Frontal cortex (tissue), 4 donors: Measurements from ENCODE around the gene PCTP. TPM values are rescaled to one million over a fixed set of nuclear protein-coding genes. Genes with fewer than 3 reads are reported as not detected.

Experiments used
- DNase-seq, 2 donors: peaks; one replicate each; pipeline ENCODE4 v3.0.0; 2012; ENCODE audit warnings: low spot score in 2 of 2
- FAIRE-seq: peaks from 2 replicates; lab custom pipeline; 2012; peaks lifted over from hg19 to GRCh38; lab: Jason Lieb, UNC
- total RNA-seq: library from RNA; depleted of rRNA; stranded (reverse); fragments of >200 nt; gene quantifications from one replicate; pipeline ENCODE4 v1.2.3, GENCODE V29; 2014
- donor health status: control.
- donor health status: control.
- donor health status: control.

PCTP gene
- 4.9 TPM for total RNA-seq

- DNase-seq (peak; percentile 73 to 88), FAIRE-seq (no peak)
These were observed at the start of gene PCTP for GRCh38 chr17:55750750-55751657. Gene PCTP, plus strand, starts transcription at chr17:55751051. Its CDS starts 53 bp downstream, at chr17:55751104.

- FAIRE-seq (no peak), DNase-seq (no peak)
These were observed 48.7 kb upstream of the PCTP start for GRCh38 chr17:55702150-55702549.

GRCh38 chr17:55704401-55704800 is 46.5 kb upstream of the PCTP start:
- no peak for FAIRE-seq
- no peak for DNase-seq

GRCh38 chr17:55705847-55706246 is 45.0 kb upstream of the PCTP start:
- no peak for DNase-seq
- FAIRE-seq, result no peak

- DNase-seq (no peak), FAIRE-seq (no peak)
These were observed 43.8 kb upstream of the PCTP start for GRCh38 chr17:55706808-55707773.

- no peak for FAIRE-seq
- no peak for DNase-seq
These were observed 42.5 kb upstream of the PCTP start for GRCh38 chr17:55708175-55708974.

GRCh38 chr17:55709440-55709839 is 41.4 kb upstream of the PCTP start:
- DNase-seq, result no peak
- no peak for FAIRE-seq

GRCh38 chr17:55709984-55710383 is 40.9 kb upstream of the PCTP start:
- FAIRE-seq, result no peak

GRCh38 chr17:55710410-55710809 is 40.4 kb upstream of the PCTP start:
- no peak for FAIRE-seq
- DNase-seq, result no peak

More at GRCh38 chr17:55709984-55710383, 40.9 kb upstream of the PCTP start:
- no peak for DNase-seq

GRCh38 chr17:55710829-55711496 is 39.9 kb upstream of the PCTP start:
- no peak for DNase-seq
- no peak for FAIRE-seq

GRCh38 chr17:55717432-55717831 is 33.4 kb upstream of the PCTP start:
- no peak for FAIRE-seq
- no peak for DNase-seq

GRCh38 chr17:55717898-55718735 is 32.7 kb upstream of the PCTP start:
- FAIRE-seq (no peak), DNase-seq (peak in 1 of 2 donors; percentile 17)

GRCh38 chr17:55720919-55721836 is 29.7 kb upstream of the PCTP start:
- no peak for DNase-seq
- no peak for FAIRE-seq

- FAIRE-seq (no peak), DNase-seq (no peak)
These were observed 28.7 kb upstream of the PCTP start for GRCh38 chr17:55722016-55722736.

- DNase-seq (peak in 1 of 2 donors; percentile 14), FAIRE-seq (no peak)
These were observed 27.9 kb upstream of the PCTP start, which contains the start of gene TMEM100 for GRCh38 chr17:55722742-55723487. Gene TMEM100, minus strand, starts transcription at chr17:55722864. Its CDS starts 1,794 bp downstream, at chr17:55721070.

- no peak for FAIRE-seq
- DNase-seq, result no peak
These were observed 27.4 kb upstream of the PCTP start for GRCh38 chr17:55723488-55723848.
